Left cardiac atrium (tissue), 4 donors: ENCODE measurements around the gene RGS19. TPM values are rescaled to one million over a fixed set of nuclear protein-coding genes. Genes with fewer than 3 reads are reported as not detected.
A peak's percentile ranks its signal among the peaks of the same experiment; 100 is the strongest.

Experiments used
- ATAC-seq, 2 donors: fragments of 200-7000 bp; cut with Tn5 transposase; one replicate each; pipeline ENCODE4 v1.9.1; 2020; ENCODE audit warnings: mild to moderate bottlenecking in 2 of 2, moderate library complexity in 2 of 2
- DNase-seq: peaks from one replicate; pipeline ENCODE4 v3.0.0-alpha.2; 2020
- intact Hi-C, 2 donors: fragments of 100-400 bp; cut with DNase I; formaldehyde crosslinking; loops; one replicate each; pipeline versions ENCODE4 v1.14.1 to v1.15.1; 2022 to 2023
- total RNA-seq, 2 donors: library from RNA; stranded (reverse); fragmentation: NEBNext Ultra II Directional; extraction: Animal tissue kit (Norgen Biotek cat#: 25700); gene quantifications; one replicate each; pipeline ENCODE4 v1.2.1, GENCODE V29; 2021
- donor health status: DM: no; HTN: yes; CAD: no.
- donor health status: DM: no; HTN: yes; CAD: no; lungs with severe emphysema.
- donor health status: DM: yes; HTN: yes; CAD: no.
- donor health status: Dilated cardiomyopathy.

Gene RGS19
- total RNA-seq, 2 donors from 2014 or later: 9.7 to 10.0 TPM

DNA sequence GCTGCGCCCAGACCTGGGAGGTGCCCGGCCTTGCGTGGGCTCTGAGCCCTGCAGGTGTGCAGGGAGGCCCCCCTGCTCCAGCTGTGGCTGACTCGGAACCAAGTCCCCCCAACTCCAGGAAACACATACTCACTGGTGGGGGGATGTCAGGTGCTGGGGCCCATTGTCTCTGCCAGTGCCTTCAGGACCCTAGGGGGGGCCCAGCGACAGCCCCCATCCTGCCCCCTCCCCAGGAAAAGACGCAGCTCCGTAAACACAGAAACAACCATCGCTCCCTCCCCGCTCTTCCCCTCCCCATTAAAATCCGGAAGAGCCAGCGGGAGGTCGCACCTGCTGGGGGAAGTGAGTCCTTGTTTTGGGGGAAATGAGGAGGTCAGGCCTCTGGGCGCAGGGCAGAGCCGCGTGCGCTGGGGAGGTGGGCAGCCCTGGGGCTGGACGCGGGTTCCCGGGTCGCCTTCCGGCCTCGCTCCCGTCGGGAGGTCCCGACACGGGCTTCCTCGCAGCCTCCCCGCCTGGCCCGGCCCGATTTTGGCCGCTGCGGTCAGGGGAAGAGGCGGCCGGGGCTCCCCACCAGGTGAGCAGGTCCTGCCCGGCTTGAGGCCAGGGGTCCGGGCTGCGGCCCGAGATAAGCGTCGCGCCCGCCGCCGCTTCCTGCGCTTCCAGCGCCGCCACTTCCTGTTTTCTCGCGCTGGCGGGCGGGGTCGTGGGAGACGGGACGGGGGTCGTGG is 37.1 kb downstream of the RGS19 start:
- intact Hi-C loops: no loop called here
- DNase-seq (no peak), ATAC-seq (no peak)

- no peak for ATAC-seq
- DNase-seq: no peak
- intact Hi-C loops: loop anchor here in 1 of 2 donors (2.0 kb wide), 1 partner anchor 79 kb away; no protein-coding TSS in a partner anchor
Observed at GRCh38 chr20:64041781-64042053, 37.6 kb downstream of the RGS19 start.

DNA sequence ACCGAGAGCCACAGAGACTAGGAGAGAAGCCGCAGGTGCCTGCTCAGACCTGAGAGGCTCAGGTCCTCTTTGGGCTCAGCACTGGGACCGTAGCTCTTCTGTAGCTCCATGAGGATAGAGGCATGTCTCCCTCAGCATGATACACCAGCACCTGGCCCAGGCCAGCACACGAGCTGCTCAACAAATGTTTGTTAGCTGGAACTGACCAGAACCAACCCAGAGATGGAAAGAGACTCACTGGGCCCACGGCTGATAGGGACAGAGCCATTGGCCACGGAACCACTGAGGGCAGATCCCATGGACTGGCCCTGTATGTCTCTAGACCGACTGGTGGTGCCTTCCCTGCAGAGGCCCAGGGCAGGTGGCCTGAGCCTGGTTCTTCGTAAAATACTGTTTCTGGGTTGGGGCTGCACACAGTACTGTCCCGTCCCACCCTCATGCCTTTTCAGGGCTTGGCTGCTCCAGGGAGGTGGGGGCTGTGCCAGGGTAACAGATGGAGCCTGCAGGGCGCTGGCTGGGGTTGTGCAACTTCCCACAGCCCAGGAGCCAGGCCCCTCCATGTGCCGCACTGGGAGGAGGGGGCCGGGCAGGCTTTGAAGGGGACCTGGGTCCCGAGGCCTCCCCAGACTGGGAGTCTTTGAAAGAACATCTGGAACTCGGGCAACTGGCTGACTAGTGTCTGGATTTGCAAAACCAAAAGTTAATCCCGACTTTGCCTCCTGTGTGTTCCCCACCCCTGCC is 38.1 kb downstream of the RGS19 start:
- ATAC-seq: no peak
- intact Hi-C loops: loop anchor here in 1 of 2 donors (2.0 kb wide), 1 partner anchor 80 kb away; no protein-coding TSS in a partner anchor

GRCh38 chr20:64040231-64041039 is 38.9 kb downstream of the RGS19 start:
- ATAC-seq (no peak), DNase-seq (no peak)
- intact Hi-C loops: loop anchor here in 1 of 2 donors (2.0 kb wide), 1 partner anchor 80 kb away; no protein-coding TSS in a partner anchor

More for the DNA sequence above, 38.1 kb downstream of the RGS19 start:
- DNase-seq: no peak

- intact Hi-C loops: loop anchor here in 1 of 2 donors (2.0 kb wide), 1 partner anchor 81 kb away; no protein-coding TSS in a partner anchor
- no peak for DNase-seq
- ATAC-seq: peak in 1 of 2 donors; percentile 47
Observed at GRCh38 chr20:64039293-64040160, 39.8 kb downstream of the RGS19 start.

DNA sequence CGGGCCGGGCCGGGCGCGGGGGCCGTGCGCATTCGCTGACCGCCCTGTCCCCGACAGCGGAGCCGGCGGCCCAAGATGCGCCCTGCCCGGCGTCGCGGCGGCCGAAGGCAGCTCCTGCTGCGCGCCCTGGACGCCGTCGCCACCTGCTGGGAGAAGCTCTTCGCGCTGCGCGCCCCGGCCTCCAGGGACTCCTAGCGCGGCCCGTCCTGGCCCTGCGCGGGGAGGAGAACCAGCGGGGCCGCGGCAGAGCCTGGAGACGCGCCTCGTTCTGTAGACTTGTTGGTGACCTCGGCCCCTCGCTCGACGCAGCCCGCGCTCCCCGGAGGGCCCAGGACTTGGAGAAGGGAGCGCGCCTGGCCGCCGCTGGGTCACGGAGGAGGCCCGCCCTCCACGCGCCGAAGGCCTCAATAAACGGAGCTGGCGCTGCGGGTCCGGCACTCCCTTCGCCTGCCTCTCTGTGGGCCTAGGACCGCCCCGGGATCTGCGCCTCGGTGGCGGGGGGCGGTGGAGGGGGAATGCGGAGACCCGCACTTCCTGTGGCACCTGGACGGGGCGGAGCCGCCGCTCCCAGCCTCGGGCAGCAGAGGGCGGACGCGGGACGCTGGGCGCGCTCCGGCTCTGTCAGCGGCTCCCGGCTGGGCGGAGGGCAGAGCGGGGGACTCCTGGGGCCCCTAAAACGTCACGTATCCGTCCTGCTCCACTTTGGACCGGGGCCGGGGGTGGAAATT is 40.6 kb downstream of the RGS19 start:
- peak; percentile 85 to 86 for ATAC-seq
- peak; percentile 89 for DNase-seq
- intact Hi-C loops: no loop called here

GRCh38 chr20:64038224-64038564 is 41.1 kb downstream of the RGS19 start:
- no peak for DNase-seq
- intact Hi-C loops: no loop called here
- ATAC-seq: peak in 1 of 2 donors; percentile 9

GRCh38 chr20:64037498-64038213 is 41.7 kb downstream of the RGS19 start:
- intact Hi-C loops: no loop called here
- DNase-seq: no peak
- ATAC-seq: no peak

DNA sequence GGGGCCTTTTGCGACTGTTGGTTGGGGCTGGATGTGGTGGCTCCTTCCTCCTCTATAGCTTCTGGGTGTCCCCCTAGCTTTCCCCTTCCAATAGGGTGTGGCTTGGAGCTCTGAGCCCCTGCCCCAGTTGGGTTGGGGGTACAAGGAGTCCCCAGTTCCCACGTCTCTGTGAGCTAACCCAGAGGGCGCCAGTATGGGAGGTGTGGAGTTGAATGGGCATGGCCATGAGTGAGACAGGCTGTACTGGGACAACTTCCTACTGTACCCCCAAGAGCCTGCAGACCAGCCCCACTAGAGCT is 42.2 kb downstream of the RGS19 start:
- ATAC-seq (no peak), DNase-seq (no peak)
- intact Hi-C loops: no loop called here

DNA sequence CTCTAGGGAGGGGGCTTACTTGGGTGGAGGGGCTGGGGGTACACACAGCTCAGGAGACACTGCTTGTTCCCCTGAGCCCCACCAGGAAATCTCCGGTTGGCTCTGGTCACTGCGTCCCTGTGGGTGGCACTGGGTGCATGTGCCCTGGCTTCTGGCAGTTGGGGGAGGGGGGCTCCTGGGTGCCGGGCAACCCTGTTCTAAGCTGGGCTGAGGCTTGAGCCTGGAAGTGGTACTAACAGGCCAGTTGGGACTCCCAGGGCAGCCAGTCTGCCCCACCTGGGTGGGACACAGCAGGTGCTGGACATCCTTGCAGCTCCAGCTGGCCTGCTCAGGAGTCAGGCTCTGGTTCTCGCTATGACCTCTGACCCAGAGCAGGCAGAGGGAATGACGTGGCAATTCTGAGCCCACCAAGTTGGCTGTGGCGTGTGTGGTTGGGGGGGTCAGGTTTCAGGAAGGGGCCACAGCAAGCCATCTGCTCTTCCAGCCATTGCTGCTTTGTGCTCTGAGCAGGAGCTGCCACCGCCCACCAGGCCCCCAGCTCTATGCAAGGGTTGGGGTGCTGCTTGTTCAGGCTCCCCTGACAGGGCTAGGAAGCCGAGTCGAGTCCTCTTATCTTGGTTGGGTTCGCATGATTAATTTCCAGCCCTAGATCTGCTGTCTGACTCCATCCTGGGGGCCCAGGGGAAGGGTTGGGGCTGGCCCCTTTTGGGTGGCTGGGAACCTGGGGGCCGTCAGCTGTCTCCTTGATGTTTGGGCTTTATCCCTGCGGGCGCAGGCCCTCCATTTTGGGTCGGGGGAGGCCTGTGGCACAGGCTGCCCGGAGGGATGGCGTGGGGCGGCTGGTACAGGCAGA is 42.7 kb downstream of the RGS19 start:
- intact Hi-C loops: no loop called here
- no peak for ATAC-seq
- DNase-seq: no peak

DNA sequence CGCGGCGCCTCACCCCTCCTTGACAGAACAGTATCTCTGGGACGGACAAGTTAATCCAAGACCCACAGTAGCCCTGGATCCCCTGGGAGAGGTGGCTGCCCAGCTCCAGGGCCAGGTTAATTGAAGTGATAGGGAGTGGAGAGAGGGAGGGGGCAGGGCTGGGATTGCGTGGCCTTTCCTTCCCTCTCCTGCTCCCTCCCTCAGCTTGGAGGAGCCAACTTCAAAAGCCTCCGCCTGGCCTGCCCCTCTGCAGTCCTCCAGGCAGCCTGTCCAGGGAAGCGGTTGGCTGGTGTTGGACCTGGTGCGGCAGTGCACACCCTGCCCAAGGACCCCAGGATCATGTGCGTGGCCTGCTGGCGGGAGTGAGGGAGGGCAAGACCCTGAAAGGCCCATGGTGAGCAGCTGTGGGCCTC is 43.4 kb downstream of the RGS19 start, which contains the start of gene C20orf204:
C20orf204 (plus strand) TSS at position 250 of the 413 bp plus-strand sequence; CDS start at position 392, 142 bp downstream.
- ATAC-seq: no peak
- intact Hi-C loops: no loop called here
- DNase-seq: no peak

DNA sequence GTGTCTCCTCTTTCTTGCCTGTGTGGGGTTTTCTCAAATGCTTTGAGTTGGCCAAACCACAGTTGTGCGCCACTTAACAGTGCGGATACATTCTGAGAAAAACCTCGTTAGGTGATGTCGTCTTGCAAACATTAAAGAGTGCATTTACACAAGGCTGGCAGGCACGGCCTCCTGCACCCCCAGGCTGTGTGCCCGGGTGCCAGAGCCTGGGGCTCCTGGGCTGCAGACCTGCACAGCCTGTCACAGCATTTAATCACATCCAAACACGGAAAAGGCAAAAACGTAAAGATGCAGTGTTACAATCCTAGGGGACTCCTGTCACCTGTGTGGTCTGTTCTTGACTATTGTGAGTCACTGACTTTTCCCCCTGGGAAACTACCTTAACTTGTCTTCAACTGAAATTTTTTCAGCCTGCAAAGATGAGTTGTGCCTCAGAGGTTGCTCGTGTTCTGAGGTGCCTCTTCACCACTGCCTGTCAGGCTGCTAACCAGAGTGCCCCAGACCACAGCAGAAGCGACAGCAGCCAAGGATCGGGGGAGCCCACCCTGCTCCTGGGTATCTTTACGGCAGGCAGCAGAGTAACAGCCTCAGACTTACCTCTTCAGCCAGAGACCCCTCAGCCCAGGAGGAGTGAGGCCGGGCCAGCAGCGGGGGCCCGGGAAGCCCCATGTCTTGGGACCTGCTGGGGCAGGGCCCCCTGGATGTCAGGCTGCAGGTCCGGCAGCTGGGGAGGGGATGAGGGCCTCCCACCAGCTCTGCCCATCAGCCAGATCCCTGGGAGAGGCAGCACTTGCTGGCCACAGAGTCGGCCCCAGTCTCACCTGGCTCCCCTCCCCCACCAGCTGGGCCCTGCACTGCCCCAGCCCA is 44.0 kb downstream of the RGS19 start:
- DNase-seq (no peak), ATAC-seq (no peak)
- intact Hi-C loops: no loop called here

- DNase-seq (no peak), ATAC-seq (peak in 1 of 2 donors; percentile 34)
- intact Hi-C loops: no loop called here
Observed at GRCh38 chr20:64033981-64034493, 45.3 kb downstream of the RGS19 start.

DNA sequence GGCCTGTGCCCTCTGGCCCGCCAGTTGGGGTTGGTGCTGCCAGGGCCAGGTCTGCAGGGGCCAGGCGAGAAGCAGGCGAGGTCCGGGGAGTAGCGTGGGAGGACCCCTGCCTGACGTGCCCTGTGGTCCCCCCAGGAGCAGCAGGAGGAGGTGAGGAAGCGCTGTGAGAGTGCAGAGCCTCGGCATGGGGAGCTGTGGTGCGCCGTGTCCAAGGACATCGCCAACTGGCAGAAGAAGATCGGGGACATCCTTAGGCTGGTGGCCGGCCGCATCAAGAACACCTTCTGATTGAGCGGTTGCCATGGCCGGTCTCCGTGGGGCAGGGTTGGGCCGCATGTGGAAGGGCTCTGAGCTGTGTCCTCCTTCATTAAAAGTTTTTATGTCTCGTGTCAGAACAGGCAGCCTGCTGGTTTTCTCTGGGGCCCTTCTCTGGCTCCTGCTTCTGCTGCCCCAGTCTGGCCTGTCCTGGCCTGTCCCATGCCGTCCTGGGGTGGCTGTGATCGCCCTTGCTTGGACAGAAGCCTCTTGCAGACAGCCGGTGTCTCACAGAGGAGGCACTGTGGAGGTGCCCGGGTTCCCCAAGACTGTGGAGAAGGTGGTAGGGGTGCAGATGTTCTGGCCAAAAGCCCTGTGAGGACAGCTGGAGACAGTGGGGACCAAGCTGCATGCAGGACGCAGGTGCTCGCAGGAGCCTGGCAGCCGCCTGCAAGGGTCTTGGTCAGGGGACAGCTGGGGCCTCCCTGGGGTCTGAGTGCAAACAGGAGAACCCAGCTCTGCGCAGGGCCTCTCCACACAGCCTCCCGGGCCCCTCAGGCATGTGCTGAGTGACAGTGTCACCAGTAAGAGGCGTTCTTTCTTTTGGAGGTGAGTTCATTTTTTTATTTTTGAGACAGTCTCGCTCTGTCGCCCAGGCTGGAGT is 46.4 kb downstream of the RGS19 start:
- intact Hi-C loops: no loop called here
- no peak for ATAC-seq
- DNase-seq: no peak
